HepG2 (cell line): ENCODE measurements around the gene ERICH6. TPM values are rescaled to one million over a fixed set of nuclear protein-coding genes. Genes with fewer than 3 reads are reported as not detected.

Experiments
- CBX5 ChIP-seq: sonication (generic); formaldehyde crosslinking; IDR thresholded peaks from 2 replicates; pipeline ENCODE4 v1.4.0; 2020; ENCODE audit warnings: missing genetic modification reagents, borderline replicate concordance
- HDAC6 ChIP-seq: fragments of 200-600 bp; sonication (generic); IDR thresholded peaks from 2 replicates; pipeline ENCODE4 v1.7.0; 2017; ENCODE audit warnings: mild to moderate bottlenecking, antibody characterized with exemption, low read length, low read depth
- HMG20A ChIP-seq: IDR thresholded peaks from 2 replicates; pipeline ENCODE4 v1.6.1; 2016; ENCODE audit warnings: borderline replicate concordance
- KDM1A ChIP-seq: IDR thresholded peaks from 2 replicates; pipeline ENCODE4 v1.6.1; 2016; ENCODE audit warnings: missing compliant biosample characterization
- KDM2A ChIP-seq: sonication (generic); formaldehyde crosslinking; IDR thresholded peaks from 2 replicates; pipeline ENCODE4 v1.4.0; 2020; ENCODE audit warnings: low read depth, missing genetic modification reagents, borderline replicate concordance
- MAZ ChIP-seq, 2 experiments: sonication (generic) in 1 of 2; formaldehyde crosslinking in 1 of 2; IDR thresholded peaks; 2 replicates each; pipeline versions ENCODE4 v1.5.0 to v1.6.1; 2012 to 2020; ENCODE audit warnings: low read depth in 2 of 2, mild to moderate bottlenecking in 2 of 2, borderline replicate concordance in 1 of 2, improper control_type of control experiment in 1 of 2, low read length in 1 of 2, missing genetic modification reagents in 1 of 2, moderate library complexity in 1 of 2
- NCOR1 ChIP-seq: fragments of 200-600 bp; sonication (generic); IDR thresholded peaks from 2 replicates; pipeline ENCODE4 v1.7.0; 2017; ENCODE audit warnings: antibody characterized with exemption, low read length, borderline replicate concordance
- NR2C2 ChIP-seq: sonication (generic); formaldehyde crosslinking; IDR thresholded peaks from 2 replicates; pipeline ENCODE4 v1.4.0; 2020; ENCODE audit warnings: missing genetic modification reagents, mild to moderate bottlenecking, moderate library complexity, borderline replicate concordance
- POLR2AphosphoS5 ChIP-seq: IDR thresholded peaks from 2 replicates; pipeline ENCODE4 v1.6.1; 2012; ENCODE audit warnings: low read depth, low read length
- POLR2G ChIP-seq: fragments of 200-400 bp; formaldehyde crosslinking; IDR thresholded peaks from 2 replicates; pipeline ENCODE4 v1.6.1; 2018; ENCODE audit warnings: mild to moderate bottlenecking, low read depth, low read length, moderate library complexity
- RARG ChIP-seq: sonication (generic); formaldehyde crosslinking; IDR thresholded peaks from 2 replicates; pipeline ENCODE4 v1.4.0; 2020; ENCODE audit warnings: low read depth, mild to moderate bottlenecking, missing genetic modification reagents
- SALL1 ChIP-seq: sonication (generic); formaldehyde crosslinking; IDR thresholded peaks from 2 replicates; pipeline ENCODE4 v1.8.0; 2022; ENCODE audit warnings: mild to moderate bottlenecking, missing genetic modification reagents
- SMC3 ChIP-seq: IDR thresholded peaks from 2 replicates; pipeline ENCODE4 v1.6.1; 2011; ENCODE audit warnings: low read length, improper control_type of control experiment
- TBX2 ChIP-seq: sonication (generic); formaldehyde crosslinking; IDR thresholded peaks from 2 replicates; pipeline ENCODE4 v1.5.0; 2020; ENCODE audit warnings: missing genetic modification reagents, mild to moderate bottlenecking, borderline replicate concordance
- ZNF124 ChIP-seq: sonication (generic); formaldehyde crosslinking; IDR thresholded peaks from 2 replicates; pipeline ENCODE4 v1.4.0; 2020; ENCODE audit warnings: missing genetic modification reagents
- ZNF331 ChIP-seq: sonication (generic); formaldehyde crosslinking; IDR thresholded peaks from 2 replicates; pipeline ENCODE4 v1.4.0; 2020; ENCODE audit warnings: missing genetic modification reagents
- polyA plus RNA-seq, 8 experiments: library from polyadenylated mRNA; depleted of rRNA in 3 of 8; stranded (reverse) in 7 of 8; unstranded in 1 of 8; fragments of >200 nt; fragmentation: Illumina TruSeq in 4 of 8; extraction: Trizol in 4 of 8; gene quantifications; 2 replicates each; pipeline versions ENCODE4 v1.2.1 to v1.2.3, GENCODE V29; 2011 to 2016; ENCODE audit warnings: low read depth in 4 of 8, missing spikeins in 1 of 8, mixed read lengths in 1 of 8; ENCODE audit not compliant: insufficient read depth in 1 of 8
- total RNA-seq, 5 experiments: library from RNA; depleted of rRNA; stranded (reverse); fragments of >200 nt; fragmentation: Illumina TruSeq; extraction: Trizol; gene quantifications; 2 replicates each; pipeline ENCODE4 v1.2.3, GENCODE V29; 2016; ENCODE audit warnings: low read depth in 1 of 5
- TF ChIP-seq, protein P1 (sequence below): sonication (generic); formaldehyde crosslinking; IDR thresholded peaks from 2 replicates; pipeline ENCODE4 v1.5.1; 2020; ENCODE audit warnings: missing genetic modification reagents, mild to moderate bottlenecking, borderline replicate concordance

ERICH6 gene
- total and polyA plus RNA-seq, 2 of the 13 experiments (the other 11 are each of a cell fraction or from before 2014, with no cell fraction given): 0.03 TPM; not detected in 1

DNA sequence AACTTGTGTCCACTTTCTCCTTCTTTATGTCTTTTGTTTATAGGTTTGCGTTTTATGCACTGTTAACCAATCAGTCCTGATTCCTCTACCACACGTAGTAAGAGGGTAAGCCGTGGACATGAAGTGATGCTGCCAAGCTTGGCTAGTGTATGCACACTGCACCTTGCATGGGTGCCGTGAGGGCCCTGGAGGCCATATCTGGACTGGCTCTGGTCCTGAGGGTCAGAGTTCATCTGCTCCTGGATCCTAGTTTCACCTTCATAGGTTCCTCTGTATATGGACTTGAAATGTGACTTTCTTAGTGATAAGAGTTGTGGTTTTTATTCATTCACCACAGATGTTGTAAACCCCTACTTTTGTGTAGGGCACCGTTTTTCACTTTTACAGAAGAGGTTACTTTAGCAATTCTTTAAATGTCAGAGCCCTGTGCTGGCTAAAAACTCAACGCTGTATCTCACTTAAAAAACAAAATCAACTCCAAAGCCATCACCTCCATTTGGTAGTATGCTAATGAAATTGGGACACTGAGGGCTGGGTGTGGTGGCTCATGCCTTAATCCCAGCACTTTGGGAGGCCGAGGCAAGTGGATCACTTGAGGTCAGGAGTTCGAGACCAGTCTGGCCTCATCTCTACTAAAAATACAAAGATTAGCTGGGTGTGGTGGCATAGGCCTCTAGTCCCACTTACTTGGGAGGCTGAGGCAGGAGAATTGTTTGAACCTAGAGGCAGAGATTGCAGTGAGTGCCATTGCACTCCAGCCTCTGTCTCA, 36.3 kb upstream of the ERICH6 start (continued):
- TF ChIP-seq MAZ (IDR thresholded peaks at IDR 0.05; ENCODE audit: borderline replicate concordance, low read depth, low read length): no peak
- 0 out of 2 replicates have a peak, but pooled peaks have one; percentile 21 for TF ChIP-seq MAZ (CRISPR knock-in tag; IDR thresholded peaks at IDR 0.05; ENCODE audit: low read depth)
- peak; percentile 8; the same call in 1 of the 2 replicates for TF ChIP-seq HMG20A
- TF ChIP-seq CBX5 (CRISPR knock-in tag): no peak; the same call in 1 of the 2 replicates
- peak; percentile 38; the same call in 1 of the 2 replicates for TF ChIP-seq TBX2
- TF ChIP-seq KDM2A (CRISPR knock-in tag): peak; percentile 8; the same call in 1 of the 2 replicates
- no peak for TF ChIP-seq KDM1A (CRISPR knock-in tag)
- TF ChIP-seq ZNF124 (CRISPR knock-in tag): no peak
- peak; percentile 62 for TF ChIP-seq SALL1
- peak; percentile 67 for TF ChIP-seq POLR2G
- TF ChIP-seq HDAC6: no peak
- TF ChIP-seq RARG (CRISPR knock-in tag): no peak
- TF ChIP-seq NR2C2 (CRISPR knock-in tag): peak; percentile 72; the same call in 1 of the 2 replicates
- peak; percentile 0; the same call in 1 of the 2 replicates for TF ChIP-seq ZNF331 (CRISPR knock-in tag)
- peak; percentile 40 for TF ChIP-seq POLR2AphosphoS5
- peak; percentile 3; the same call in 1 of the 2 replicates for TF ChIP-seq SMC3
- TF ChIP-seq, protein P1, sequence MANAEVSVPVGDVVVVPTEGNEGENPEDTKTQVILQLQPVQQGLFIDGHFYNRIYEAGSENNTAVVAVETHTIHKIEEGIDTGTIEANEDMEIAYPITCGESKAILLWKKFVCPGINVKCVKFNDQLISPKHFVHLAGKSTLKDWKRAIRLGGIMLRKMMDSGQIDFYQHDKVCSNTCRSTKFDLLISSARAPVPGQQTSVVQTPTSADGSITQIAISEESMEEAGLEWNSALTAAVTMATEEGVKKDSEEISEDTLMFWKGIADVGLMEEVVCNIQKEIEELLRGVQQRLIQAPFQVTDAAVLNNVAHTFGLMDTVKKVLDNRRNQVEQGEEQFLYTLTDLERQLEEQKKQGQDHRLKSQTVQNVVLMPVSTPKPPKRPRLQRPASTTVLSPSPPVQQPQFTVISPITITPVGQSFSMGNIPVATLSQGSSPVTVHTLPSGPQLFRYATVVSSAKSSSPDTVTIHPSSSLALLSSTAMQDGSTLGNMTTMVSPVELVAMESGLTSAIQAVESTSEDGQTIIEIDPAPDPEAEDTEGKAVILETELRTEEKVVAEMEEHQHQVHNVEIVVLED: no peak
- TF ChIP-seq NCOR1: peak; percentile 55; the same call in 1 of the 2 replicates
